ENCODE measurements around the gene ULK4.
A peak's percentile ranks its signal among the peaks of the same experiment; 100 is the strongest.
"Not testable (repeated sequence)": the region's sequence is repeated elsewhere in the genome, so short reads cannot be mapped to it uniquely, and the experiment has no call there.

ULK4 gene

GRCh38 chr3:41768363-41768762, 193.5 kb downstream of the ULK4 start:
- DNase-seq (ENCODE audit: low read depth in 2 of 2) = no peak

GRCh38 chr3:41762867-41763266, 199.0 kb downstream of the ULK4 start:
- DNase-seq (ENCODE audit: low read depth in 2 of 2) = not testable (repeated sequence)

GRCh38 chr3:41753651-41754050, 208.3 kb downstream of the ULK4 start:
- DNase-seq (ENCODE audit: low read depth in 2 of 2) = no peak

- no peak for DNase-seq (ENCODE audit: low read depth in 2 of 2)
These were observed 210.3 kb downstream of the ULK4 start for GRCh38 chr3:41751597-41751996.

- no peak for DNase-seq (ENCODE audit: low read depth in 2 of 2)
These were observed 211.9 kb downstream of the ULK4 start for GRCh38 chr3:41749988-41750387.

- DNase-seq (ENCODE audit: low read depth in 2 of 2) = no peak
These were observed 215.7 kb downstream of the ULK4 start for GRCh38 chr3:41746215-41746614.

GRCh38 chr3:41742121-41742520, 219.8 kb downstream of the ULK4 start:
- DNase-seq (ENCODE audit: low read depth in 2 of 2) = no peak

GRCh38 chr3:41740374-41740886, 221.5 kb downstream of the ULK4 start:
- no peak for DNase-seq (ENCODE audit: low read depth in 2 of 2)

- no peak for DNase-seq (ENCODE audit: low read depth in 2 of 2)
These were observed 235.0 kb downstream of the ULK4 start for GRCh38 chr3:41726891-41727290.

GRCh38 chr3:41717641-41718040, 244.3 kb downstream of the ULK4 start:
- DNase-seq (ENCODE audit: low read depth in 2 of 2) = no peak

- DNase-seq (ENCODE audit: low read depth in 2 of 2) = no peak
These were observed 245.4 kb downstream of the ULK4 start for GRCh38 chr3:41716471-41716870.

GRCh38 chr3:41715376-41715775, 246.5 kb downstream of the ULK4 start:
- DNase-seq (ENCODE audit: low read depth in 2 of 2) = no peak

- DNase-seq (ENCODE audit: low read depth in 2 of 2) = peak; percentile 53 to 58
These were observed 250.3 kb downstream of the ULK4 start for GRCh38 chr3:41711651-41712050.

- peak; percentile 43 to 47 for DNase-seq (ENCODE audit: low read depth in 2 of 2)
These were observed 251.1 kb downstream of the ULK4 start for GRCh38 chr3:41710646-41711388.

GRCh38 chr3:41709213-41709612, 252.7 kb downstream of the ULK4 start:
- not testable (repeated sequence) for DNase-seq (ENCODE audit: low read depth in 2 of 2)

GRCh38 chr3:41708176-41708575, 253.7 kb downstream of the ULK4 start:
- no peak for DNase-seq (ENCODE audit: low read depth in 2 of 2)

GRCh38 chr3:41705893-41706292, 256.0 kb downstream of the ULK4 start:
- no peak for DNase-seq (ENCODE audit: low read depth in 2 of 2)

- DNase-seq (ENCODE audit: low read depth in 2 of 2) = no peak
These were observed 260.7 kb downstream of the ULK4 start for GRCh38 chr3:41701191-41701698.

- DNase-seq (ENCODE audit: low read depth in 2 of 2) = no peak
These were observed 261.7 kb downstream of the ULK4 start for GRCh38 chr3:41700155-41700554.

- no peak for DNase-seq (ENCODE audit: low read depth in 2 of 2)
These were observed 263.0 kb downstream of the ULK4 start for GRCh38 chr3:41698898-41699297.

GRCh38 chr3:41697702-41698101, 264.2 kb downstream of the ULK4 start:
- no peak for DNase-seq (ENCODE audit: low read depth in 2 of 2)

GRCh38 chr3:41695806-41696205, 266.1 kb downstream of the ULK4 start:
- DNase-seq (ENCODE audit: low read depth in 2 of 2) = not testable (repeated sequence)

- DNase-seq (ENCODE audit: low read depth in 2 of 2) = no peak
These were observed 268.1 kb downstream of the ULK4 start for GRCh38 chr3:41693799-41694198.
